Measurements from ENCODE around the gene CRYBB1.

CRYBB1 gene

GRCh38 chr22:26556904-26557303 is 60.9 kb downstream of the CRYBB1 start:
- TF ChIP-seq CTCF (conservative IDR thresholded peaks at IDR 0.05; ENCODE audit: low read depth, low read length), result no peak
- no peak overlapping the region for H3K4me3 ChIP-seq (ENCODE audit: low read depth, low read length)
- no peak for DNase-seq (ENCODE audit: low read depth)

GRCh38 chr22:26555478-26555877 is 62.3 kb downstream of the CRYBB1 start:
- H3K4me3 ChIP-seq (ENCODE audit: low read depth, low read length), result no peak overlapping the region
- TF ChIP-seq CTCF (conservative IDR thresholded peaks at IDR 0.05; ENCODE audit: low read depth, low read length), result no peak
- no peak for DNase-seq (ENCODE audit: low read depth)

GRCh38 chr22:26554956-26555355 is 62.9 kb downstream of the CRYBB1 start:
- no peak for DNase-seq (ENCODE audit: low read depth)
- TF ChIP-seq CTCF (conservative IDR thresholded peaks at IDR 0.05; ENCODE audit: low read depth, low read length), result no peak
- H3K4me3 ChIP-seq (ENCODE audit: low read depth, low read length), result no peak overlapping the region

GRCh38 chr22:26553056-26553752 is 64.6 kb downstream of the CRYBB1 start:
- peak; percentile 84 for DNase-seq (ENCODE audit: low read depth)
- no peak overlapping the region for H3K4me3 ChIP-seq (ENCODE audit: low read depth, low read length)
- no peak for TF ChIP-seq CTCF (conservative IDR thresholded peaks at IDR 0.05; ENCODE audit: low read depth, low read length)

GRCh38 chr22:26552466-26552865 is 65.4 kb downstream of the CRYBB1 start:
- no peak for TF ChIP-seq CTCF (conservative IDR thresholded peaks at IDR 0.05; ENCODE audit: low read depth, low read length)
- DNase-seq (ENCODE audit: low read depth), result peak; percentile 16
- no peak overlapping the region for H3K4me3 ChIP-seq (ENCODE audit: low read depth, low read length)

- no peak for TF ChIP-seq CTCF (conservative IDR thresholded peaks at IDR 0.05; ENCODE audit: low read depth, low read length)
- DNase-seq (ENCODE audit: low read depth), result no peak
- no peak overlapping the region for H3K4me3 ChIP-seq (ENCODE audit: low read depth, low read length)
Measured at GRCh38 chr22:26551568-26551967, 66.3 kb downstream of the CRYBB1 start.

- H3K4me3 ChIP-seq (ENCODE audit: low read depth, low read length), result no peak overlapping the region
- TF ChIP-seq CTCF (conservative IDR thresholded peaks at IDR 0.05; ENCODE audit: low read depth, low read length), result no peak
- DNase-seq (ENCODE audit: low read depth), result peak; percentile 69
Measured at GRCh38 chr22:26550498-26551033, 67.3 kb downstream of the CRYBB1 start.

Data from choroid plexus epithelial cell (primary cell).